Thoracic aorta (tissue), 2 donors: ENCODE measurements around the gene PHF8. TPM values are rescaled to one million over a fixed set of nuclear protein-coding genes. Genes with fewer than 3 reads are reported as not detected.

Source experiments
- ATAC-seq: fragments of 150-250 bp; one replicate; pipeline ENCODE4 v1.8.0; 2017; ENCODE audit warnings: low read depth; ENCODE audit not compliant: insufficient number of reproducible peaks, low FRiP score
- DNase-seq: peaks from one replicate; pipeline ENCODE4 v3.0.0-alpha.2; 2020; ENCODE audit warnings: low spot score
- H3K27ac ChIP-seq, 2 donors: fragments of 200-600 bp; sonication (generic); 1 replicate in 1 of 2; 2 replicates in 1 of 2; pipeline ENCODE4 v1.5.1; 2016; ENCODE audit warnings: mild to moderate bottlenecking in 2 of 2, moderate library complexity in 2 of 2
- H3K27me3 ChIP-seq: fragments of 200-600 bp; sonication (generic); replicated peaks from 2 replicates; pipeline ENCODE4 v1.6.0; 2016; ENCODE audit warnings: mild to moderate bottlenecking; ENCODE audit not compliant: insufficient read depth
- H3K36me3 ChIP-seq: fragments of 200-600 bp; sonication (generic); one replicate; pipeline ENCODE4 v1.5.1; 2016
- H3K4me1 ChIP-seq, 2 donors: fragments of 200-600 bp; sonication (generic); 1 replicate in 1 of 2; 2 replicates in 1 of 2; pipeline versions ENCODE4 v1.5.1 to v1.6.0; 2016; ENCODE audit warnings: low read depth in 2 of 2, mild to moderate bottlenecking in 1 of 2; ENCODE audit not compliant: control insufficient read depth in 1 of 2
- H3K4me3 ChIP-seq: fragments of 200-600 bp; sonication (generic); 2 replicates; pipeline ENCODE4 v1.5.1; 2016; ENCODE audit warnings: mild to moderate bottlenecking
- H3K9me3 ChIP-seq: fragments of 200-600 bp; sonication (generic); 2 replicates; pipeline ENCODE4 v1.5.1; 2016
- total RNA-seq, 2 donors: library from RNA; depleted of rRNA; stranded (reverse); fragments of >200 nt; gene quantifications; one replicate each; pipeline versions ENCODE4 v1.1.0 to v1.2.3, GENCODE V29; 2016
- TF ChIP-seq, protein P1 (sequence below): fragments of 200-600 bp; sonication (generic); IDR thresholded peaks from one replicate; pipeline ENCODE4 v1.5.1; 2019; ENCODE audit warnings: antibody characterized with exemption

PHF8 gene
- total RNA-seq, 2 donors from 2014 or later, result 32.9 to 55.4 TPM

DNA sequence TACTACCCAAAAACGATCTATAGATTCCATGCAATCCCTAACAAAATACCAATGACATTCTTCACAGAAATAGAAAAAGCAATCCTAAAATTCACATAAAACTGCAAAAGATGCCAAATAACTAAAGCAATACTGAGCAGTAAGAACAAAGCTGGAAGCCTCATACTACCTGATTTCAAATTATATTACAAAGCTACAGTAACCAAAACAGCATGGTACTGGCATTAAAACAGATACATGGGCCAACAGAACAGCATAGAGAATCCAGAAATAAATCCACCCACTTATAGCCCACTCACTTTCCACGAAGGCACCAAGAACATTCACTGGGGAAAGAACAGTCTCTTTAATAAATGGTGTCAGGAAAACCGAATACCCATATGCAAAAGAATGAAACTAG is 74.7 kb downstream of the PHF8 start:
- TF ChIP-seq, protein P1, sequence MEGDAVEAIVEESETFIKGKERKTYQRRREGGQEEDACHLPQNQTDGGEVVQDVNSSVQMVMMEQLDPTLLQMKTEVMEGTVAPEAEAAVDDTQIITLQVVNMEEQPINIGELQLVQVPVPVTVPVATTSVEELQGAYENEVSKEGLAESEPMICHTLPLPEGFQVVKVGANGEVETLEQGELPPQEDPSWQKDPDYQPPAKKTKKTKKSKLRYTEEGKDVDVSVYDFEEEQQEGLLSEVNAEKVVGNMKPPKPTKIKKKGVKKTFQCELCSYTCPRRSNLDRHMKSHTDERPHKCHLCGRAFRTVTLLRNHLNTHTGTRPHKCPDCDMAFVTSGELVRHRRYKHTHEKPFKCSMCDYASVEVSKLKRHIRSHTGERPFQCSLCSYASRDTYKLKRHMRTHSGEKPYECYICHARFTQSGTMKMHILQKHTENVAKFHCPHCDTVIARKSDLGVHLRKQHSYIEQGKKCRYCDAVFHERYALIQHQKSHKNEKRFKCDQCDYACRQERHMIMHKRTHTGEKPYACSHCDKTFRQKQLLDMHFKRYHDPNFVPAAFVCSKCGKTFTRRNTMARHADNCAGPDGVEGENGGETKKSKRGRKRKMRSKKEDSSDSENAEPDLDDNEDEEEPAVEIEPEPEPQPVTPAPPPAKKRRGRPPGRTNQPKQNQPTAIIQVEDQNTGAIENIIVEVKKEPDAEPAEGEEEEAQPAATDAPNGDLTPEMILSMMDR, result no peak
- no peaks in the 10 kb centered on the region for H3K9me3 ChIP-seq
- H3K4me1 ChIP-seq, result no peaks in the 10 kb centered on the region
- no peak for ATAC-seq
- no peak for DNase-seq
- no peak overlapping the region for H3K27ac ChIP-seq
- no peaks in the 10 kb centered on the region for H3K36me3 ChIP-seq
- no peak overlapping the region for H3K4me3 ChIP-seq
- H3K27me3 ChIP-seq, result no peaks in the 10 kb centered on the region

DNA sequence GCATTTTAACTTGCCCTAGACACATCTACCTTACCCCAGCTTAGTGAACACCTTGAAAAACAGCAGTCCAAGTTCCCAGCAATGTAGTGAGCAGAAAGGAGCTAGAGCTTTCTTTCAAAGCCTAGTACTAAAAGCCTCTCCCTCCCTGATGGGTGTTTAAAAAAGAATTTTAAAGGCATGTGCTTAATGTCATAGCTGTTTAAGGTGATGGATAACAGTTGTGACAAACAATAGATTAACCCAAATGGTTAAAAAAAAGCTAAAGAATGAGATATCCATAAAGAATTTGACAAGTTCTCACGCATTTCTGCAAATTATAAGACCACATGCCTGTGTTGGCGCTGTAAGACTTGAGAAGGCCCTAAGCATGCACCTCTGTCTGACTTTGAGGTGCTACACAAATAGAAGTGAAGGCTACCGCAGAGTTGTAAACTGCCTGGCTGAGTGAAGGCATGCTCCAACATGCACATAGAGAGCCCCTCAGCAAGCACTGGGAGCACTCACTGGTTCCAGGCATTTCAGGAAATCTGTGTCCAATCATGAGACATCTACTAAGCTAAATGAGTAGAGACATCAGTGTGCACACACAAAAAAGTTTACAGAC is 94.0 kb downstream of the PHF8 start:
- Histone ChIP-seq H3K27me3 (no peaks in the 10 kb centered on the region), H3K9me3 (no peaks in the 10 kb centered on the region), H3K36me3 (no peaks in the 10 kb centered on the region), H3K27ac (no peak overlapping the region), H3K4me1 (no peaks in the 10 kb centered on the region), H3K4me3 (no peak overlapping the region)
- DNase-seq (no peak), ATAC-seq (no peak)
- TF ChIP-seq, protein P1, result no peak

DNA sequence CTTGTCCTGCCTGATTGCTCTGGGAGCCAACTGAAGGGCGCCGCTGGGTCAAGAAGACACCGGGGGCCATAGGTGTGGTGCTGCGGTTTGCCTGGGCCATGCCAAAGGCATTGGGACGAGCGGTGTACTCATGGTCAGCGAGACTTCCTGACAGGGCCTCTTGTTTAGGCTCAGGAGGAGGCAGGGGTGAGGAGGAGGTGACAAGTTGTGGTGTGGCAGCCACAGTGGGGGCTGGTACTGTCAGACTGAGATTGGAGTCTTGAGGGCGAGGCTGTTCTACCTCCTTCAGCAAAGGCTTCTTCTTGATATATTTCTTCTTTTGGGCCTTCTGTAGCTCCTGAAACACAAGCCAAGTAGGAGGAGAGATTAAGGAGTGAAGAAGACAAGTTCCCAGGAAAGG is 104.1 kb downstream of the PHF8 start:
- H3K36me3 ChIP-seq, result peaks cover 14% of the 10 kb centered on the region
- TF ChIP-seq, protein P1, result no peak
- ATAC-seq, result no peak

DNA sequence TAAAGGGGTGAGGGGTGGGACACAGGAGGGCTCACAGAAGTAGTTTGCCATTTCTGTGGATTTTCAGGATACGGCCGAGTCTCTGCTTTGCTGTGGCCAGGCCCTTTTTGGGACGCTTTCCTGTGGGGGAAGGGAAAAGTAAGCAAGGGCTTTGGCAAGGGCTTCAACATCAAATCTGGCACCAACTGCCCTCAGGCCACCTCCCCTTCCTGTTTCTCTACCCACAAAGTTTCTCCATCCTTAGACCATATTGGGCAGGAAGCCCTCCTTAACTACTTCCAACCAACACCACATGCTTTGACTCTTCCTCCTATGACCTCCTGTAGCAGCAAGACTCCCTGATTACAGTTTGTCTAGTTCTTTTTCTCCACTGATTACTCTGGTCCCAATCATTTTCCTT is 105.1 kb downstream of the PHF8 start:
- no peak overlapping the region for H3K27ac ChIP-seq
- no peak for ATAC-seq
- DNase-seq, result no peak
- H3K27me3 ChIP-seq, result no peaks in the 10 kb centered on the region
- TF ChIP-seq, protein P1, result no peak
- H3K9me3 ChIP-seq, result no peaks in the 10 kb centered on the region
- H3K4me1 ChIP-seq, result no peaks in the 10 kb centered on the region
- peaks cover 9% of the 10 kb centered on the region for H3K36me3 ChIP-seq
- no peak overlapping the region for H3K4me3 ChIP-seq

More for the DNA sequence above, 104.1 kb downstream of the PHF8 start:
- Histone ChIP-seq H3K9me3 (no peaks in the 10 kb centered on the region), H3K4me1 (no peaks in the 10 kb centered on the region), H3K27ac (no peak overlapping the region), H3K4me3 (no peak overlapping the region), H3K27me3 (no peaks in the 10 kb centered on the region)
- no peak for DNase-seq

DNA sequence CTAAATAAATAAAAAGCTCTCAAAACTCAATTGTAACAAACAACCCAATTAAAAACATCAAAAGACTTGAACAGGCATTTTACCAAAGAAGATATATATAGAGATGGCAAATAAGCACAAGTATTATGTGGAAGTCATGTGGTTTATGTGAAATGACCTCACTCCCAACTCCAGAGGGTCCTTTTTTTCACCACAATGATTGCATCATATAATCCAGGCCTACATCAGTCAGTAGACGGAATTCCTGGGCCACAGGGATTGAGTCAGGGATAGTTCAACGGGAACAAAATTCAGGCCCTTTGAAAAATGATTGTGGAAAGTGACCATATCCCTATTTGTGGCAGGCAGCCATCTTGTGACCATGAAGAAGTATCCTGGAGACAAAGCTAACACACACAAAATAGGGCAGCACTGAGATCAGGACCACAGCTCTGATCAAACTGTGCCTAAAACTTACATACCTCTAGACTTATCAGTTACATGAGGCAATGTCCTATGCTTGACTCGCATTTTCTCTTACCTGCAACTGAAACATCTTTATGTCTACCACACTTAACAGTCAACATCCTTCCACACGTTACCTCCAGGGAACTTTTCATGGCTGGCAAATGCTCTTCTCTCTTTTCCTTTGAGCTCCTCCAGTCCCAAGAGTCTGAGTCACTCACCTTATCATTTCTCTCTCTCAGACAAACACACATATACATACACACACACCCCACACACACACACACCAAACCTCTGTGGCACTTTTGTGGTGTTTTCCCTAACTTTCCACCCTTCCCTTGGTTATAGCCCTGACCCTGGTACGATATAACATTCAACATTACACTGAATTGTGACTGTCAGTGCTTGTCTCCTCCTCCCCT is 113.5 kb downstream of the PHF8 start:
- no peak overlapping the region for H3K4me3 ChIP-seq
- TF ChIP-seq, protein P1, result no peak
- no peak for ATAC-seq
- H3K36me3 ChIP-seq, result no peaks in the 10 kb centered on the region
- no peaks in the 10 kb centered on the region for H3K27me3 ChIP-seq
- no peaks in the 10 kb centered on the region for H3K9me3 ChIP-seq
- H3K27ac ChIP-seq, result no peak overlapping the region
- H3K4me1 ChIP-seq, result no peaks in the 10 kb centered on the region
- DNase-seq, result no peak
